Neuron (in vitro differentiated cells): ENCODE data around the gene SLC9A1.

Experiments
- H2AFZ ChIP-seq: one replicate; pipeline ENCODE4 v1.6.1; 2013; ENCODE audit warnings: low read depth, mild to moderate bottlenecking, inconsistent platforms, low read length, moderate library complexity
- H3K27me3 ChIP-seq: one replicate; pipeline ENCODE4 v1.6.1; 2013; ENCODE audit warnings: low read length; ENCODE audit not compliant: insufficient read depth
- H3K36me3 ChIP-seq: one replicate; pipeline ENCODE4 v1.6.1; 2013; ENCODE audit warnings: low read length; ENCODE audit not compliant: insufficient read depth
- H3K4me1 ChIP-seq: one replicate; pipeline ENCODE4 v1.6.1; 2013; ENCODE audit warnings: low read length; ENCODE audit not compliant: insufficient read depth
- H3K4me3 ChIP-seq: 2 replicates; pipeline ENCODE4 v1.5.1; 2013; ENCODE audit warnings: mild to moderate bottlenecking, low read length, moderate library complexity
- H3K9me3 ChIP-seq: one replicate; pipeline ENCODE4 v1.6.1; 2013; ENCODE audit warnings: low read length

Gene SLC9A1

GRCh38 chr1:27058966-27059669 lies 95.8 kb downstream of the SLC9A1 start:
- Histone ChIP-seq H2AFZ (no peak overlapping the region), H3K4me3 (no peak overlapping the region), H3K9me3 (no peaks in the 10 kb centered on the region), H3K4me1 (peaks cover 12% of the 10 kb centered on the region), H3K36me3 (no peaks in the 10 kb centered on the region), H3K27me3 (peaks cover 20% of the 10 kb centered on the region)

- Histone ChIP-seq H3K9me3 (no peaks in the 10 kb centered on the region), H3K4me3 (no peak overlapping the region), H3K4me1 (peaks cover 12% of the 10 kb centered on the region), H3K27me3 (peaks cover 20% of the 10 kb centered on the region), H2AFZ (no peak overlapping the region), H3K36me3 (no peaks in the 10 kb centered on the region)
Measured at GRCh38 chr1:27057801-27058625, 96.9 kb downstream of the SLC9A1 start.

- peaks cover 12% of the 10 kb centered on the region for H3K4me1 ChIP-seq
Measured at GRCh38 chr1:27057389-27057788, 97.5 kb downstream of the SLC9A1 start.

GRCh38 chr1:27053977-27054753 lies 100.8 kb downstream of the SLC9A1 start:
- H3K4me1 ChIP-seq, result peaks cover 12% of the 10 kb centered on the region
- H3K9me3 ChIP-seq, result no peaks in the 10 kb centered on the region
- no peak overlapping the region for H3K4me3 ChIP-seq
- H3K36me3 ChIP-seq, result no peaks in the 10 kb centered on the region
- no peak overlapping the region for H2AFZ ChIP-seq
- peaks cover 17% of the 10 kb centered on the region for H3K27me3 ChIP-seq

More at GRCh38 chr1:27057389-27057788, 97.5 kb downstream of the SLC9A1 start:
- Histone ChIP-seq H3K36me3 (no peaks in the 10 kb centered on the region), H2AFZ (no peak overlapping the region), H3K9me3 (no peaks in the 10 kb centered on the region), H3K4me3 (no peak overlapping the region), H3K27me3 (peaks cover 20% of the 10 kb centered on the region)

GRCh38 chr1:27052527-27052926 lies 102.4 kb downstream of the SLC9A1 start:
- no peak overlapping the region for H2AFZ ChIP-seq
- H3K9me3 ChIP-seq, result no peaks in the 10 kb centered on the region
- H3K27me3 ChIP-seq, result peaks cover 2% of the 10 kb centered on the region
- H3K4me1 ChIP-seq, result peaks cover 4% of the 10 kb centered on the region
- H3K4me3 ChIP-seq, result no peak overlapping the region
- no peaks in the 10 kb centered on the region for H3K36me3 ChIP-seq

GRCh38 chr1:27049607-27050006 lies 105.3 kb downstream of the SLC9A1 start:
- Histone ChIP-seq H3K36me3 (no peaks in the 10 kb centered on the region), H3K27me3 (peaks cover 4% of the 10 kb centered on the region), H2AFZ (no peak overlapping the region), H3K4me1 (peaks cover 5% of the 10 kb centered on the region), H3K4me3 (no peak overlapping the region), H3K9me3 (no peaks in the 10 kb centered on the region)

GRCh38 chr1:27049100-27049499 lies 105.8 kb downstream of the SLC9A1 start:
- H3K4me3 ChIP-seq, result no peak overlapping the region
- H3K9me3 ChIP-seq, result no peaks in the 10 kb centered on the region
- H3K4me1 ChIP-seq, result peaks cover 5% of the 10 kb centered on the region
- no peaks in the 10 kb centered on the region for H3K36me3 ChIP-seq
- H3K27me3 ChIP-seq, result peaks cover 4% of the 10 kb centered on the region
- H2AFZ ChIP-seq, result no peak overlapping the region
